ENCODE results near the gene ANKRD13B.

DNA sequence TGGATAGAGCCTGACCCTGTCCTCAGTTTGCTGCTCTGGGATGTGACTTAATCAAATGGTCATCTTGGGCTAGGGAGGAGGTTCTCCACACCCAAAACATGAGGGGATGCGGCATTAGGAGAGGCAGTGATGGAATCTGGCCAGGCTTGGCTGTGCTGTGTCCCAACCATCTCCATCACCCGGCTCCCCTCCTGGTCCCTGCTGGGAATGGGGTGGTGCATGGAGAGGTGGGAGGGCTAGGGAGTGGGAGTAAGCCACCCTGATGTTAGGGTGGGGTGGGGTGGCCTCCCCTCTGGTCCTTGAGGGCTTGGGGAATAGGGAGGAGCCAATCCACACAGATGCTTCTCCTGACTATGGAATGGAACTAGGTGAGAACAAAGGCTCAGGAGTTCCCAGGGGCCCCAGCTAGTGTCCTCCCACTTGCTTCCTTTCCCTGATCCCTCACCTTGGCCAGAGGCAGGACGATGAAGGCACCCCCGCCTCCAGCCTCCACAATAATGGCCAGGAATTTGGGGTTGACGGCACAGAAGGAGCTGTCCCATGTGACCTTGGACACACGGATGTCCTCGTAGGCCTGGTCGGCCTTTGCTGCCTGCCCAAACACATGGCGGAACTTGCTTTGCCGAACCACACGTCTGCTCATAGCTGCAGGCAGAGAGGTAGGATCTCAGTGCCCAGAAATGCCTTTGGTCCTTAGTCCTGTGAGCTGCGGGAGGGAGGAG is 28.0 kb downstream of the ANKRD13B start:
- TF ChIP-seq, protein P1, sequence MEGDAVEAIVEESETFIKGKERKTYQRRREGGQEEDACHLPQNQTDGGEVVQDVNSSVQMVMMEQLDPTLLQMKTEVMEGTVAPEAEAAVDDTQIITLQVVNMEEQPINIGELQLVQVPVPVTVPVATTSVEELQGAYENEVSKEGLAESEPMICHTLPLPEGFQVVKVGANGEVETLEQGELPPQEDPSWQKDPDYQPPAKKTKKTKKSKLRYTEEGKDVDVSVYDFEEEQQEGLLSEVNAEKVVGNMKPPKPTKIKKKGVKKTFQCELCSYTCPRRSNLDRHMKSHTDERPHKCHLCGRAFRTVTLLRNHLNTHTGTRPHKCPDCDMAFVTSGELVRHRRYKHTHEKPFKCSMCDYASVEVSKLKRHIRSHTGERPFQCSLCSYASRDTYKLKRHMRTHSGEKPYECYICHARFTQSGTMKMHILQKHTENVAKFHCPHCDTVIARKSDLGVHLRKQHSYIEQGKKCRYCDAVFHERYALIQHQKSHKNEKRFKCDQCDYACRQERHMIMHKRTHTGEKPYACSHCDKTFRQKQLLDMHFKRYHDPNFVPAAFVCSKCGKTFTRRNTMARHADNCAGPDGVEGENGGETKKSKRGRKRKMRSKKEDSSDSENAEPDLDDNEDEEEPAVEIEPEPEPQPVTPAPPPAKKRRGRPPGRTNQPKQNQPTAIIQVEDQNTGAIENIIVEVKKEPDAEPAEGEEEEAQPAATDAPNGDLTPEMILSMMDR (IDR thresholded peaks at IDR 0.05), result no peak
- TF ChIP-seq POLR2A (IDR thresholded peaks at IDR 0.05) (no peak), POLR2AphosphoS5 (IDR thresholded peaks at IDR 0.05; ENCODE audit: insufficient read depth in 1 of 2, low read depth in 1 of 2) (no peak)
